ENCODE results near the gene PFKL.

DNA sequence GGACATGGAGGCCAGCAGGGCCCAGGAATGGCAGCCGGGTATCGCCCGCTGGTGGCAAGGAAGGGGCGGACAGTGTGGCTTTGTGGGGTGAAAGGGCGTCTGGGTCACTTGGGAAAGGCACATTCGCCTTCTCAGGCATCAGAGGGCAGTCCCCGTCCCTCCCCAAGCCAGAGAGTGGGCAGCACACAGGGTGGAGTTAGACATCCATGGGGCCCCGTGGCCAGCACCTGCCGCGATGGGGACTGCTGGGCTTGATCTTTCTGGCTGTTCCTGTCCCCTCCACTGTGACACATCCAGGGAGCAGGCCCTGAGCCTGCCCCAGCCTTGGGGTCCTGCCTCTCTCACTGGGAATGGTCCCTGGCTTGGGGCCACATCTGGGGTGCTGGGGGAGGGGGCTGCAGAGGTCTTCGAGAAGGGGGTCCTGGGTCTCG lies 49.6 kb downstream of the PFKL start:
- TF ChIP-seq, protein P1, sequence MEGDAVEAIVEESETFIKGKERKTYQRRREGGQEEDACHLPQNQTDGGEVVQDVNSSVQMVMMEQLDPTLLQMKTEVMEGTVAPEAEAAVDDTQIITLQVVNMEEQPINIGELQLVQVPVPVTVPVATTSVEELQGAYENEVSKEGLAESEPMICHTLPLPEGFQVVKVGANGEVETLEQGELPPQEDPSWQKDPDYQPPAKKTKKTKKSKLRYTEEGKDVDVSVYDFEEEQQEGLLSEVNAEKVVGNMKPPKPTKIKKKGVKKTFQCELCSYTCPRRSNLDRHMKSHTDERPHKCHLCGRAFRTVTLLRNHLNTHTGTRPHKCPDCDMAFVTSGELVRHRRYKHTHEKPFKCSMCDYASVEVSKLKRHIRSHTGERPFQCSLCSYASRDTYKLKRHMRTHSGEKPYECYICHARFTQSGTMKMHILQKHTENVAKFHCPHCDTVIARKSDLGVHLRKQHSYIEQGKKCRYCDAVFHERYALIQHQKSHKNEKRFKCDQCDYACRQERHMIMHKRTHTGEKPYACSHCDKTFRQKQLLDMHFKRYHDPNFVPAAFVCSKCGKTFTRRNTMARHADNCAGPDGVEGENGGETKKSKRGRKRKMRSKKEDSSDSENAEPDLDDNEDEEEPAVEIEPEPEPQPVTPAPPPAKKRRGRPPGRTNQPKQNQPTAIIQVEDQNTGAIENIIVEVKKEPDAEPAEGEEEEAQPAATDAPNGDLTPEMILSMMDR (conservative IDR thresholded peaks at IDR 0.05; ENCODE audit: low read depth in 2 of 2) = no peak
- TF ChIP-seq, protein P2, sequence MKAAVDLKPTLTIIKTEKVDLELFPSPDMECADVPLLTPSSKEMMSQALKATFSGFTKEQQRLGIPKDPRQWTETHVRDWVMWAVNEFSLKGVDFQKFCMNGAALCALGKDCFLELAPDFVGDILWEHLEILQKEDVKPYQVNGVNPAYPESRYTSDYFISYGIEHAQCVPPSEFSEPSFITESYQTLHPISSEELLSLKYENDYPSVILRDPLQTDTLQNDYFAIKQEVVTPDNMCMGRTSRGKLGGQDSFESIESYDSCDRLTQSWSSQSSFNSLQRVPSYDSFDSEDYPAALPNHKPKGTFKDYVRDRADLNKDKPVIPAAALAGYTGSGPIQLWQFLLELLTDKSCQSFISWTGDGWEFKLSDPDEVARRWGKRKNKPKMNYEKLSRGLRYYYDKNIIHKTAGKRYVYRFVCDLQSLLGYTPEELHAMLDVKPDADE (IDR thresholded peaks at IDR 0.05) = no peak
- TF ChIP-seq EZH2 (IDR thresholded peaks at IDR 0.05; ENCODE audit: low read depth, unreplicated experiment) (no peak), POLR2AphosphoS5 (IDR thresholded peaks at IDR 0.05; ENCODE audit: low read depth) (no peak), CREB1 (CRISPR knock-in tag; IDR thresholded peaks at IDR 0.05; ENCODE audit: low read depth) (no peak), NANOG (IDR thresholded peaks at IDR 0.05; ENCODE audit: borderline replicate concordance) (no peak), EZH2phosphoT487 (IDR thresholded peaks at IDR 0.05; ENCODE audit: unreplicated experiment) (no peak), JUNB (IDR thresholded peaks at IDR 0.05; ENCODE audit: unreplicated experiment) (no peak), ZNF114 (CRISPR knock-in tag; IDR thresholded peaks at IDR 0.05) (no peak)
- TF ChIP-seq, protein P3, sequence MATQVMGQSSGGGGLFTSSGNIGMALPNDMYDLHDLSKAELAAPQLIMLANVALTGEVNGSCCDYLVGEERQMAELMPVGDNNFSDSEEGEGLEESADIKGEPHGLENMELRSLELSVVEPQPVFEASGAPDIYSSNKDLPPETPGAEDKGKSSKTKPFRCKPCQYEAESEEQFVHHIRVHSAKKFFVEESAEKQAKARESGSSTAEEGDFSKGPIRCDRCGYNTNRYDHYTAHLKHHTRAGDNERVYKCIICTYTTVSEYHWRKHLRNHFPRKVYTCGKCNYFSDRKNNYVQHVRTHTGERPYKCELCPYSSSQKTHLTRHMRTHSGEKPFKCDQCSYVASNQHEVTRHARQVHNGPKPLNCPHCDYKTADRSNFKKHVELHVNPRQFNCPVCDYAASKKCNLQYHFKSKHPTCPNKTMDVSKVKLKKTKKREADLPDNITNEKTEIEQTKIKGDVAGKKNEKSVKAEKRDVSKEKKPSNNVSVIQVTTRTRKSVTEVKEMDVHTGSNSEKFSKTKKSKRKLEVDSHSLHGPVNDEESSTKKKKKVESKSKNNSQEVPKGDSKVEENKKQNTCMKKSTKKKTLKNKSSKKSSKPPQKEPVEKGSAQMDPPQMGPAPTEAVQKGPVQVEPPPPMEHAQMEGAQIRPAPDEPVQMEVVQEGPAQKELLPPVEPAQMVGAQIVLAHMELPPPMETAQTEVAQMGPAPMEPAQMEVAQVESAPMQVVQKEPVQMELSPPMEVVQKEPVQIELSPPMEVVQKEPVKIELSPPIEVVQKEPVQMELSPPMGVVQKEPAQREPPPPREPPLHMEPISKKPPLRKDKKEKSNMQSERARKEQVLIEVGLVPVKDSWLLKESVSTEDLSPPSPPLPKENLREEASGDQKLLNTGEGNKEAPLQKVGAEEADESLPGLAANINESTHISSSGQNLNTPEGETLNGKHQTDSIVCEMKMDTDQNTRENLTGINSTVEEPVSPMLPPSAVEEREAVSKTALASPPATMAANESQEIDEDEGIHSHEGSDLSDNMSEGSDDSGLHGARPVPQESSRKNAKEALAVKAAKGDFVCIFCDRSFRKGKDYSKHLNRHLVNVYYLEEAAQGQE (IDR thresholded peaks at IDR 0.05; ENCODE audit: unreplicated experiment) = no peak
- TF ChIP-seq, protein P4, sequence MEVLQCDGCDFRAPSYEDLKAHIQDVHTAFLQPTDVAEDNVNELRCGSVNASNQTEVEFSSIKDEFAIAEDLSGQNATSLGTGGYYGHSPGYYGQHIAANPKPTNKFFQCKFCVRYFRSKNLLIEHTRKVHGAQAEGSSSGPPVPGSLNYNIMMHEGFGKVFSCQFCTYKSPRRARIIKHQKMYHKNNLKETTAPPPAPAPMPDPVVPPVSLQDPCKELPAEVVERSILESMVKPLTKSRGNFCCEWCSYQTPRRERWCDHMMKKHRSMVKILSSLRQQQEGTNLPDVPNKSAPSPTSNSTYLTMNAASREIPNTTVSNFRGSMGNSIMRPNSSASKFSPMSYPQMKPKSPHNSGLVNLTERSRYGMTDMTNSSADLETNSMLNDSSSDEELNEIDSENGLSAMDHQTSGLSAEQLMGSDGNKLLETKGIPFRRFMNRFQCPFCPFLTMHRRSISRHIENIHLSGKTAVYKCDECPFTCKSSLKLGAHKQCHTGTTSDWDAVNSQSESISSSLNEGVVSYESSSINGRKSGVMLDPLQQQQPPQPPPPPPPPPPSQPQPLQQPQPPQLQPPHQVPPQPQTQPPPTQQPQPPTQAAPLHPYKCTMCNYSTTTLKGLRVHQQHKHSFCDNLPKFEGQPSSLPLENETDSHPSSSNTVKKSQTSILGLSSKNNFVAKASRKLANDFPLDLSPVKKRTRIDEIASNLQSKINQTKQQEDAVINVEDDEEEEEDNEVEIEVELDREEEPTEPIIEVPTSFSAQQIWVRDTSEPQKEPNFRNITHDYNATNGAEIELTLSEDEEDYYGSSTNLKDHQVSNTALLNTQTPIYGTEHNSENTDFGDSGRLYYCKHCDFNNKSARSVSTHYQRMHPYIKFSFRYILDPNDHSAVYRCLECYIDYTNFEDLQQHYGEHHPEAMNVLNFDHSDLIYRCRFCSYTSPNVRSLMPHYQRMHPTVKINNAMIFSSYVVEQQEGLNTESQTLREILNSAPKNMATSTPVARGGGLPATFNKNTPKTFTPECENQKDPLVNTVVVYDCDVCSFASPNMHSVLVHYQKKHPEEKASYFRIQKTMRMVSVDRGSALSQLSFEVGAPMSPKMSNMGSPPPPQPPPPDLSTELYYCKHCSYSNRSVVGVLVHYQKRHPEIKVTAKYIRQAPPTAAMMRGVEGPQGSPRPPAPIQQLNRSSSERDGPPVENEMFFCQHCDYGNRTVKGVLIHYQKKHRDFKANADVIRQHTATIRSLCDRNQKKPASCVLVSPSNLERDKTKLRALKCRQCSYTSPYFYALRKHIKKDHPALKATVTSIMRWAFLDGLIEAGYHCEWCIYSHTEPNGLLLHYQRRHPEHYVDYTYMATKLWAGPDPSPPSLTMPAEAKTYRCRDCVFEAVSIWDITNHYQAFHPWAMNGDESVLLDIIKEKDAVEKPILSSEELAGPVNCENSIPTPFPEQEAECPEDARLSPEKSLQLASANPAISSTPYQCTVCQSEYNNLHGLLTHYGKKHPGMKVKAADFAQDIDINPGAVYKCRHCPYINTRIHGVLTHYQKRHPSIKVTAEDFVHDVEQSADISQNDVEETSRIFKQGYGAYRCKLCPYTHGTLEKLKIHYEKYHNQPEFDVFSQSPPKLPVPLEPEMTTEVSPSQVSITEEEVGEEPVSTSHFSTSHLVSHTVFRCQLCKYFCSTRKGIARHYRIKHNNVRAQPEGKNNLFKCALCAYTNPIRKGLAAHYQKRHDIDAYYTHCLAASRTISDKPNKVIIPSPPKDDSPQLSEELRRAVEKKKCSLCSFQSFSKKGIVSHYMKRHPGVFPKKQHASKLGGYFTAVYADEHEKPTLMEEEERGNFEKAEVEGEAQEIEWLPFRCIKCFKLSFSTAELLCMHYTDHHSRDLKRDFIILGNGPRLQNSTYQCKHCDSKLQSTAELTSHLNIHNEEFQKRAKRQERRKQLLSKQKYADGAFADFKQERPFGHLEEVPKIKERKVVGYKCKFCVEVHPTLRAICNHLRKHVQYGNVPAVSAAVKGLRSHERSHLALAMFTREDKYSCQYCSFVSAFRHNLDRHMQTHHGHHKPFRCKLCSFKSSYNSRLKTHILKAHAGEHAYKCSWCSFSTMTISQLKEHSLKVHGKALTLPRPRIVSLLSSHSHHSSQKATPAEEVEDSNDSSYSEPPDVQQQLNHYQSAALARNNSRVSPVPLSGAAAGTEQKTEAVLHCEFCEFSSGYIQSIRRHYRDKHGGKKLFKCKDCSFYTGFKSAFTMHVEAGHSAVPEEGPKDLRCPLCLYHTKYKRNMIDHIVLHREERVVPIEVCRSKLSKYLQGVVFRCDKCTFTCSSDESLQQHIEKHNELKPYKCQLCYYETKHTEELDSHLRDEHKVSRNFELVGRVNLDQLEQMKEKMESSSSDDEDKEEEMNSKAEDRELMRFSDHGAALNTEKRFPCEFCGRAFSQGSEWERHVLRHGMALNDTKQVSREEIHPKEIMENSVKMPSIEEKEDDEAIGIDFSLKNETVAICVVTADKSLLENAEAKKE (CRISPR knock-in tag; IDR thresholded peaks at IDR 0.05) = no peak
